Testis (tissue), 3 donors: Measurements from ENCODE around the gene TOP1. TPM values are rescaled to one million over a fixed set of nuclear protein-coding genes. Genes with fewer than 3 reads are reported as not detected.
"Not testable (repeated sequence)": the region's sequence is repeated elsewhere in the genome, so short reads cannot be mapped to it uniquely, and the experiment has no call there.

Experiments used
- DNase-seq: peaks from one replicate; pipeline ENCODE4 v3.0.0-alpha.2; 2019
- H3K27ac ChIP-seq, 2 donors: fragments of 200-600 bp; sonication (generic); one replicate each; pipeline ENCODE4 v1.5.1; 2019
- H3K27me3 ChIP-seq: fragments of 200-600 bp; sonication (generic); one replicate; pipeline ENCODE4 v1.5.1; 2019
- H3K36me3 ChIP-seq: fragments of 200-600 bp; sonication (generic); one replicate; pipeline ENCODE4 v1.5.1; 2017; ENCODE audit warnings: low read depth; ENCODE audit errors: missing control alignments
- H3K4me1 ChIP-seq: fragments of 200-600 bp; sonication (generic); one replicate; pipeline ENCODE4 v1.5.1; 2019
- H3K4me3 ChIP-seq, 2 donors: fragments of 200-600 bp; sonication (generic); one replicate each; pipeline ENCODE4 v1.5.1; 2017 to 2019
- H3K9me3 ChIP-seq: fragments of 200-600 bp; sonication (generic); one replicate; pipeline ENCODE4 v1.5.1; 2017
- POLR2A ChIP-seq: fragments of 450-650 bp; IDR thresholded peaks from one replicate; pipeline ENCODE4 v1.6.1; 2017; ENCODE audit warnings: antibody characterized with exemption, mild to moderate bottlenecking, moderate library complexity
- WGBS, 2 donors: methylation state at CpG; one replicate each; pipeline ENCODE4 v1.1.5; 2018; 5-methylcytosine and 5-hydroxymethylcytosine counted together
- intact Hi-C: fragments of 100-400 bp; cut with DNase I; formaldehyde crosslinking; loops from one replicate; pipeline ENCODE4 v1.15.1; 2023; ENCODE audit warnings: low total_unique reads
- polyA plus RNA-seq: library from polyadenylated mRNA; stranded (reverse); fragments of 350-450 nt; fragmentation: Illumina TruSeq; extraction: RNeasy Lipid Tissue Mini Kit (QIAGEN cat#74804); gene quantifications from one replicate; pipeline ENCODE4 v1.2.3, GENCODE V29; 2014; ENCODE audit warnings: low read depth, low replicate concordance; ENCODE audit not compliant: insufficient read depth
- total RNA-seq, 2 donors: library from RNA; depleted of rRNA; stranded (reverse); fragments of >200 nt; gene quantifications; one replicate each; pipeline ENCODE4 v1.2.3, GENCODE V29; 2016
- TF ChIP-seq, protein P1 (sequence below), 3 experiments: fragments of 450-650 bp in 2 of 3; fragments of 200-600 bp in 1 of 3; sonication (generic) in 1 of 3; IDR thresholded peaks; one replicate each; pipeline ENCODE4 v1.5.1; 2016 to 2019; ENCODE audit warnings: antibody characterized with exemption in 3 of 3, mild to moderate bottlenecking in 2 of 3, moderate library complexity in 1 of 3

The TOP1 gene
- total and polyA plus RNA-seq, 3 donors from 2014 or later, result 12.1 to 36.6 (median 33.8) TPM

DNA sequence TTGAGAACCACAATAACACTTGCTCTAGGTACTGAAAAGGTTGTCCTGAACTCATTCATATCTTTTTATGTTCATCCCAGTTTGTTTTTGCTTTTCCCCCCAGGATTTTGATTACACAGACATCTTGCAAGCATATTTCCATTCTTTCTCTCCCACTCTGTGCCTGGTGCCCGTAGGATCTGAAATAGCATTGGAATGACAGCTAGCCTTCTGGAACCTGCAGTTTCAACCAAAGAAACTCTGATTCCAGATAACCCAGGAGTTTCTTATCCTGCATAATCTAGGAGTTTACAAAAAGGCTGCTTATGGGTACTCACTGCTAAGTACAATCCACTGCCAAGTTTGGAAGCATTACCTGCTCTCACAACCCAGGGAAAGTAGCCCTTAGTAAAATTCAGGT, 79.9 kb downstream of the TOP1 start:
- Histone ChIP-seq H3K4me3 (no peak overlapping the region), H3K36me3 (no peaks in the 10 kb centered on the region), H3K27ac (no peak overlapping the region), H3K9me3 (no peaks in the 10 kb centered on the region), H3K27me3 (no peaks in the 10 kb centered on the region), H3K4me1 (no peaks in the 10 kb centered on the region)
- no peak for DNase-seq
- no peak for TF ChIP-seq POLR2A
- TF ChIP-seq, protein P1, sequence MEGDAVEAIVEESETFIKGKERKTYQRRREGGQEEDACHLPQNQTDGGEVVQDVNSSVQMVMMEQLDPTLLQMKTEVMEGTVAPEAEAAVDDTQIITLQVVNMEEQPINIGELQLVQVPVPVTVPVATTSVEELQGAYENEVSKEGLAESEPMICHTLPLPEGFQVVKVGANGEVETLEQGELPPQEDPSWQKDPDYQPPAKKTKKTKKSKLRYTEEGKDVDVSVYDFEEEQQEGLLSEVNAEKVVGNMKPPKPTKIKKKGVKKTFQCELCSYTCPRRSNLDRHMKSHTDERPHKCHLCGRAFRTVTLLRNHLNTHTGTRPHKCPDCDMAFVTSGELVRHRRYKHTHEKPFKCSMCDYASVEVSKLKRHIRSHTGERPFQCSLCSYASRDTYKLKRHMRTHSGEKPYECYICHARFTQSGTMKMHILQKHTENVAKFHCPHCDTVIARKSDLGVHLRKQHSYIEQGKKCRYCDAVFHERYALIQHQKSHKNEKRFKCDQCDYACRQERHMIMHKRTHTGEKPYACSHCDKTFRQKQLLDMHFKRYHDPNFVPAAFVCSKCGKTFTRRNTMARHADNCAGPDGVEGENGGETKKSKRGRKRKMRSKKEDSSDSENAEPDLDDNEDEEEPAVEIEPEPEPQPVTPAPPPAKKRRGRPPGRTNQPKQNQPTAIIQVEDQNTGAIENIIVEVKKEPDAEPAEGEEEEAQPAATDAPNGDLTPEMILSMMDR (IDR thresholded peaks at IDR 0.05), result no peak
- 90 to 92% methylated on average over 1 of the region's 1 CpG for WGBS, 2 donors
- intact Hi-C loops, result no loop called here

DNA sequence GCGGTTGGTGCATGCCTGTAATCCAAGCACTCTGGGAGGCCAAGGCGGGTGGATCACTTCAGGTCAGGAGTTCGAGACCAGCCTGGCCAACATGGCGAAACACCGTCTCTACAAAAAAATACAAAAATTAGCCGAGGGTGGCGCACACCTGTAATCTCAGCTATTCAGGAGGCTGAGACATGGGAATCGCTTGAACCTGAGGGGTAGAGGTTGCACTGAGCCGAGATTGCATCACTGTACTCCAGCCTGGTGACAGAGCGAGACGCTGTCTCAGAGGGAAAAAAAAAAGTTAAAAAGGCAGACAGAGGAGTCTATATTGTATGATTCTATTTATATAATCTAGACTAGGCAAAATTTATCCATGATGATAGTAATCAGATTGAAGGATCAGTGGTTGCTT, 81.4 kb downstream of the TOP1 start:
- TF ChIP-seq POLR2A, result no peak
- TF ChIP-seq, protein P1 (IDR thresholded peaks at IDR 0.05), result no peak
- intact Hi-C loops, result no loop called here
- WGBS, 2 donors, result 94 to 96% methylated on average over 11 of the region's 11 CpGs
- Histone ChIP-seq H3K4me1 (no peaks in the 10 kb centered on the region), H3K4me3 (no peak overlapping the region), H3K36me3 (no peaks in the 10 kb centered on the region), H3K27ac (no peak overlapping the region), H3K9me3 (no peaks in the 10 kb centered on the region), H3K27me3 (no peaks in the 10 kb centered on the region)
- DNase-seq, result no peak

DNA sequence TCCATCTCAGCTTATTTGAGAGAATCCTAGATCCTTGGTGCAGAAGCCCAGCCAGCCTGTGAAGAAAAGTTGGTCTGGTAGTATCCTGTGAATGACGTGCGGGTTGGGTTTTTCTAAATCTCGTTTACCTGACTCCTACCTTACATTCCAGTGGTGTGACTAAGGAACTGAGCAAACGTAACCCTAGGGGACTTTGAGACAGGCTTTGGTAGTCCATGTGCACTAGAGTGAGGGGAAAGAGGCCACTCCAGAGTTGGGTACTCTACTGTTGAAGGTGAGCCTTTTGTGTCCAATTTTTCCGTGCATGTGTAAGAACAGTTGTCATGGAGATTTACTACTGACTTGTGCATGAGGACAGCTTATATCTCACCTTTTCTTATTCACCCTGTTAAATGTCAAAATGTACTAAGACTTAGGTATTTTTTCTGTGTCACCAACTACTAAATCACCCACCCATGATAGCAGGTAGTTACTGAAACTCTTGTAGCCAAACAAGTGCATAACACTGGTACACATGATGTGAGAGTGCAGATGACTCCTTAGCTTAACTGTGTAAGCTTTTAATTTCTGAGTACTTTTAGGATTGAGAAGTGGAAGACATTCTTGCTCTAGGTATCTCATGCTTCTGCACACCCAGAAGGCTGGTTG, 82.4 kb downstream of the TOP1 start:
- H3K9me3 ChIP-seq, result no peaks in the 10 kb centered on the region
- H3K4me1 ChIP-seq, result no peaks in the 10 kb centered on the region
- TF ChIP-seq POLR2A, result no peak
- TF ChIP-seq, protein P1 (IDR thresholded peaks at IDR 0.05), result no peak
- no peaks in the 10 kb centered on the region for H3K27me3 ChIP-seq
- H3K27ac ChIP-seq, result no peak overlapping the region
- H3K4me3 ChIP-seq, result no peak overlapping the region
- H3K36me3 ChIP-seq, result no peaks in the 10 kb centered on the region
- intact Hi-C loops, result no loop called here
- DNase-seq, result no peak
- 94 to 95% methylated on average over 5 of the region's 5 CpGs for WGBS, 2 donors

DNA sequence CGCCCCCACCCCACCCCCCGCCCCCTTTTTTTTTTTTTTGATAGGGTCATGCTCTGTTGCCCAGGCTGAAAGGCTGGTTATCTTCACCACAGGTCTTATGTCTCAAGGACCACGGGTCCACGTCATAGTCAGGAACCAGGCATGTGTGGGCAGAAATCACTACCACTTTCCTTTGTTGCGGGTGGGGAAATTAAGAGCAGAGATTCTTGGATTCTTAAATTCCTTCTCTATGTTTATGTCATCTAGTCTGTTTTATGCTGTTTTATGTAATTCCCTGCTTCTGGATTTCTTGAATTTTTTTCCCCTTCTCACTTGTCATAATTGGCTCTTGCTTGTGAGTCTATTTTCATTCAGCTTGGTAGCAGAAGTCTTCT, 82.9 kb downstream of the TOP1 start:
- no peaks in the 10 kb centered on the region for H3K9me3 ChIP-seq
- DNase-seq, result no peak
- H3K4me3 ChIP-seq, result no peak overlapping the region
- intact Hi-C loops, result no loop called here
- no peaks in the 10 kb centered on the region for H3K4me1 ChIP-seq
- 88 to 92% methylated on average over 5 of the region's 5 CpGs for WGBS, 2 donors
- H3K36me3 ChIP-seq, result no peaks in the 10 kb centered on the region
- TF ChIP-seq, protein P1 (IDR thresholded peaks at IDR 0.05), result no peak
- TF ChIP-seq POLR2A, result no peak
- no peak overlapping the region for H3K27ac ChIP-seq
- H3K27me3 ChIP-seq, result no peaks in the 10 kb centered on the region

DNA sequence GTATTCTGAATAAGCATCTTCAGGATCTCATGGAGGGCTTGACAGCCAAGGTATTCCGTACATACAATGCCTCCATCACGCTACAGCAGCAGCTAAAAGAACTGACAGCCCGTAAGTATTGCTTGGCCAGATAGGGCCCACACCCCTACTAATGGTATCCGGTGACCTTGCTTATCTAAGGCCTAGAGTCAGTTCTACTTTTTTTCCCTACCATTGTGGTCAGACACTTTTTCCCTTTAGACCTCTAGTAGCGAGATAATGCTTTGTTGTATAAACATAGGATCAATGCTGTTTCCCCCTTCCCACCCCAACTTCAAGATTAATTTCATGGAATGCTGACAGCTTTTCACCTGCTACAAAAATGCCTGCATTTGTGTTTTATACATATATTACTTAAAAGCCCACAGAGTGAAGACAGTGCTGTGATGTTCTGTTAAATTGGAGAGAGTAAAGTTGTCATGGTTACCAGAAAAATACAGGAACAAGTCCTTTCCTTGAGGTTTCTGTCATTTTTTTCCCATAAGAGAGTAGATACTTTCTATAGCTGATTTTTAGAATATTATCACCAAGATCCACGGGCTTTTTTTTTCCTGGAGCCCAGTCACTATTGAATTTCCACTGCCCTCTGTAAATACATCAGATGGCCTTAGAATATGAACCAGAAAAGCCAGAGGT, 87.8 kb downstream of the TOP1 start:
- no peak for DNase-seq
- TF ChIP-seq, protein P1 (IDR thresholded peaks at IDR 0.05), result no peak
- no peak for TF ChIP-seq POLR2A
- no peak overlapping the region for H3K4me3 ChIP-seq
- WGBS, 2 donors, result 90% methylated on average over 6 of the region's 6 CpGs
- H3K27ac ChIP-seq, result no peak overlapping the region
- intact Hi-C loops, result no loop called here
- H3K4me1 ChIP-seq, result no peaks in the 10 kb centered on the region
- H3K27me3 ChIP-seq, result no peaks in the 10 kb centered on the region
- no peaks in the 10 kb centered on the region for H3K9me3 ChIP-seq
- no peaks in the 10 kb centered on the region for H3K36me3 ChIP-seq

DNA sequence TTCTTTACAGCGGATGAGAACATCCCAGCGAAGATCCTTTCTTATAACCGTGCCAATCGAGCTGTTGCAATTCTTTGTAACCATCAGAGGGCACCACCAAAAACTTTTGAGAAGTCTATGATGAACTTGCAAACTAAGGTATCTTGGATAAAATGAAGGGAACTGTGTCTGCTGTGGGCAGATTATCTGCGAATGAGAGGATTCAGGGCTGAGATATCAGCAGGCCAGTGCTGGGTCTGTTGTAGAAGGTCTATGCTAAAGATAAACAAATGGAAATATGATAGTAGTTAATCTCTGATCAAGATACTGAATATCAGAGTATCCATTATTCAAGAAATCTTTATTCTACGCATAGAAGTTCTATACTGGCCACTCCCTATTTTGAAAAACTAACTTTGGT, 89.5 kb downstream of the TOP1 start:
- H3K36me3 ChIP-seq, DNase-seq, H3K9me3 ChIP-seq, H3K27me3 ChIP-seq, H3K4me3 ChIP-seq, intact Hi-C loops, H3K27ac ChIP-seq, H3K4me1 ChIP-seq: not testable (repeated sequence)
- 75 to 76% methylated on average over 6 of the region's 6 CpGs for WGBS, 2 donors
